Osteoblast (primary cell): Measurements from ENCODE around the gene HMBS. TPM values are rescaled to one million over a fixed set of nuclear protein-coding genes. Genes with fewer than 3 reads are reported as not detected.

Source experiments
- DNase-seq: peaks from one replicate; pipeline ENCODE4 v3.0.0; 2011; ENCODE audit warnings: low spot score, mixed read lengths; ENCODE audit not compliant: insufficient read length; ENCODE audit errors: missing footprints
- H2AFZ ChIP-seq: 2 replicates; pipeline ENCODE4 v1.6.0; 2011; ENCODE audit warnings: mild to moderate bottlenecking, low read length
- H3K27ac ChIP-seq: 2 replicates; pipeline ENCODE4 v1.5.1; 2011; ENCODE audit warnings: mild to moderate bottlenecking, low read depth, low read length, moderate library complexity
- H3K27me3 ChIP-seq: 2 replicates; pipeline ENCODE4 v1.6.0; 2012; ENCODE audit warnings: mild to moderate bottlenecking, control low read depth, inconsistent platforms, low read length, moderate library complexity; ENCODE audit not compliant: insufficient read depth
- H3K36me3 ChIP-seq: 2 replicates; pipeline ENCODE4 v1.5.1; 2011; ENCODE audit warnings: mild to moderate bottlenecking, low read length, control low read depth, moderate library complexity; ENCODE audit not compliant: insufficient read depth
- H3K4me1 ChIP-seq: 2 replicates; pipeline ENCODE4 v1.5.1; 2011; ENCODE audit warnings: mild to moderate bottlenecking, low read length, control low read depth, moderate library complexity; ENCODE audit not compliant: insufficient read depth
- H3K4me2 ChIP-seq: 2 replicates; pipeline ENCODE4 v1.6.0; 2011; ENCODE audit warnings: mild to moderate bottlenecking, low read length; ENCODE audit not compliant: insufficient read depth
- H3K4me3 ChIP-seq: fragments of 200-600 bp; sonication (generic); 3 replicates; pipeline ENCODE4 v1.5.1; 2012; ENCODE audit warnings: mild to moderate bottlenecking, low read length, inconsistent platforms; ENCODE audit not compliant: insufficient read depth
- H3K79me2 ChIP-seq: 2 replicates; pipeline ENCODE4 v1.6.0; 2012; ENCODE audit warnings: mild to moderate bottlenecking, low read length, control low read depth, inconsistent platforms; ENCODE audit not compliant: insufficient read depth
- H3K9me3 ChIP-seq: 2 replicates; pipeline ENCODE4 v1.5.1; 2011; ENCODE audit warnings: low read depth, low read length, control low read depth
- H4K20me1 ChIP-seq: 2 replicates; pipeline ENCODE4 v1.6.0; 2012; ENCODE audit warnings: mild to moderate bottlenecking, low read length, control low read depth; ENCODE audit not compliant: insufficient read depth
- CTCF ChIP-seq: IDR thresholded peaks from 2 replicates; pipeline ENCODE4 v1.5.1; 2011; ENCODE audit warnings: mild to moderate bottlenecking, low read depth, low read length, moderate library complexity; ENCODE audit errors: extremely low read depth
- total RNA-seq: library from RNA; depleted of rRNA; stranded (reverse); fragments of >200 nt; gene quantifications from 2 replicates; pipeline ENCODE4 v1.2.3, GENCODE V29; 2012

Gene HMBS
- total RNA-seq, 1 donor: 8.7 TPM

DNA sequence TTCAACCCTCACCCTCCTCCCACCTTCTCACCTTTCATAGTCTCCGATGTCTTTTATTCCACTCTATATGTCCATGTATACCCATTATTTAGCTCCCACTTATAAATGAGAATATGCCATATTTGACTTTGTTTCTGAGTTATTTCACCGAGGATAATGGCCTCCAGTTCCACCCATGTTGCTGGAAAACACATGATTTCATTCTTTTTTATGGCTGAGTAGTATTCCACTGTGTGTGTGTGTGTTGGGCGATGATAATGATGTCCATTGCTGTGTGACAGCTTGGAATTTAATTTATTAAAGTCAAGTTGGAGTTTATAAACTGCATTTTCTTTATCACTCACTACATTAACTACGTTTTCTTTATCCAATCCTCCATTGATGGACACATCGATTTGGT lies 33.5 kb downstream of the HMBS start:
- no peak overlapping the region for H3K4me3 ChIP-seq
- peaks cover 17% of the 10 kb centered on the region for H3K4me1 ChIP-seq
- TF ChIP-seq CTCF: no peak
- peak; percentile 18 for DNase-seq
- H4K20me1 ChIP-seq: peaks cover 10% of the 10 kb centered on the region
- peaks cover 18% of the 10 kb centered on the region for H3K79me2 ChIP-seq
- no peak overlapping the region for H3K4me2 ChIP-seq
- no peak overlapping the region for H3K27ac ChIP-seq
- no peaks in the 10 kb centered on the region for H3K27me3 ChIP-seq
- no peaks in the 10 kb centered on the region for H3K9me3 ChIP-seq
- H2AFZ ChIP-seq: no peak overlapping the region
- peaks cover 26% of the 10 kb centered on the region for H3K36me3 ChIP-seq

- Histone ChIP-seq H4K20me1 (peaks cover 11% of the 10 kb centered on the region), H3K36me3 (peaks cover 25% of the 10 kb centered on the region), H3K9me3 (no peaks in the 10 kb centered on the region), H3K27ac (no peak overlapping the region), H3K4me3 (no peak overlapping the region), H2AFZ (no peak overlapping the region), H3K27me3 (no peaks in the 10 kb centered on the region), H3K4me2 (no peak overlapping the region), H3K79me2 (peaks cover 23% of the 10 kb centered on the region), H3K4me1 (peaks cover 17% of the 10 kb centered on the region)
- DNase-seq: peak; percentile 49
- TF ChIP-seq CTCF: no peak
These were observed 34.3 kb downstream of the HMBS start for GRCh38 chr11:119118946-119119345.

- Histone ChIP-seq H2AFZ (peak overlapping the region; percentile 91), H3K36me3 (peaks cover 19% of the 10 kb centered on the region), H3K79me2 (peaks cover 28% of the 10 kb centered on the region), H3K27ac (peak overlapping the region; percentile 68), H3K4me1 (peaks cover 17% of the 10 kb centered on the region), H3K4me2 (peak overlapping the region; percentile 99), H3K27me3 (no peaks in the 10 kb centered on the region), H3K9me3 (no peaks in the 10 kb centered on the region), H3K4me3 (peak overlapping the region; percentile 91), H4K20me1 (peaks cover 11% of the 10 kb centered on the region)
- no peak for TF ChIP-seq CTCF
- DNase-seq: peak; percentile 82
These were observed 35.9 kb downstream of the HMBS start for GRCh38 chr11:119120639-119121007.

- peak; percentile 99 for DNase-seq
- no peak for TF ChIP-seq CTCF
- no peaks in the 10 kb centered on the region for H3K27me3 ChIP-seq
- H3K79me2 ChIP-seq: peaks cover 28% of the 10 kb centered on the region
- peaks cover 17% of the 10 kb centered on the region for H3K4me1 ChIP-seq
- H3K4me3 ChIP-seq: peak within 1 kb of the TSS; percentile 91
- H3K27ac ChIP-seq: peak within 1 kb of the TSS; percentile 68
- H3K4me2 ChIP-seq: peak within 1 kb of the TSS; percentile 99
- no peaks in the 10 kb centered on the region for H3K9me3 ChIP-seq
- H3K36me3 ChIP-seq: peaks cover 19% of the 10 kb centered on the region
- peaks cover 11% of the 10 kb centered on the region for H4K20me1 ChIP-seq
- H2AFZ ChIP-seq: peak within 1 kb of the TSS; percentile 96
These were observed 36.5 kb downstream of the HMBS start, which contains the start of gene HINFP for GRCh38 chr11:119121008-119121810. TSS of gene HINFP (plus strand) at chr11:119121580. CDS start at chr11:119126945, 5,365 bp downstream.
